Heart left ventricle (tissue), 16 donors: ENCODE measurements around the gene DHRS3. TPM values are rescaled to one million over a fixed set of nuclear protein-coding genes. Genes with fewer than 3 reads are reported as not detected.
A peak's percentile ranks its signal among the peaks of the same experiment; 100 is the strongest.

Source experiments
- ATAC-seq, 4 donors: fragments of 200-7000 bp; cut with Tn5 transposase; one replicate each; pipeline ENCODE4 v1.9.1; 2020 to 2022; ENCODE audit warnings: moderate library complexity in 4 of 4, mild to moderate bottlenecking in 3 of 4, moderate number of reproducible peaks in 1 of 4
- DNase-seq, 5 donors: peaks; one replicate each; pipeline ENCODE4 v3.0.0-alpha.2; 2020
- H3K27ac ChIP-seq, 12 donors: fragments of 200-600 bp; sonication (generic) in 4 of 12; one replicate each; pipeline versions ENCODE4 v1.5.0 to v1.8.0; 2016 to 2022; ENCODE audit warnings: mild to moderate bottlenecking in 2 of 12
- H3K27me3 ChIP-seq, 9 donors: fragments of 200-600 bp; sonication (generic) in 2 of 9; one replicate each; pipeline versions ENCODE4 v1.5.1 to v1.8.0; 2016 to 2022; ENCODE audit warnings: mild to moderate bottlenecking in 3 of 9
- H3K36me3 ChIP-seq, 9 donors: fragments of 200-600 bp; sonication (generic) in 2 of 9; one replicate each; pipeline versions ENCODE4 v1.5.0 to v1.8.0; 2018 to 2022; ENCODE audit warnings: mild to moderate bottlenecking in 2 of 9
- H3K4me1 ChIP-seq, 12 donors: fragments of 200-600 bp; sonication (generic) in 4 of 12; one replicate each; pipeline versions ENCODE4 v1.5.0 to v1.8.0; 2016 to 2022; ENCODE audit warnings: mild to moderate bottlenecking in 3 of 12
- H3K4me3 ChIP-seq, 12 donors: fragments of 200-600 bp; sonication (generic) in 4 of 12; one replicate each; pipeline versions ENCODE4 v1.5.0 to v1.8.0; 2017 to 2022; ENCODE audit warnings: mild to moderate bottlenecking in 9 of 12, moderate library complexity in 4 of 12
- H3K9me3 ChIP-seq, 12 donors: fragments of 200-600 bp; sonication (generic) in 4 of 12; one replicate each; pipeline versions ENCODE4 v1.5.0 to v1.8.0; 2016 to 2022; ENCODE audit warnings: mild to moderate bottlenecking in 1 of 12
- CTCF ChIP-seq, 12 donors: fragments of 200-600 bp; sonication (generic) in 4 of 12; IDR thresholded peaks; one replicate each; pipeline versions ENCODE4 v1.5.0 to v1.8.0; 2018 to 2022; ENCODE audit warnings: antibody characterized with exemption in 12 of 12, mild to moderate bottlenecking in 5 of 12
- POLR2A ChIP-seq, 2 donors: fragments of 450-650 bp; IDR thresholded peaks; one replicate each; pipeline ENCODE4 v1.6.1; 2017; ENCODE audit warnings: antibody characterized with exemption in 2 of 2, mild to moderate bottlenecking in 2 of 2, moderate library complexity in 2 of 2
- WGBS, 4 donors: extraction: QIAGEN DNeasy Blood & Tissue Kit in 2 of 4; methylation state at CpG; one replicate each; pipeline versions ENCODE4 v1.1.5 to v1.1.7; 2013 to 2018; 5-methylcytosine and 5-hydroxymethylcytosine counted together
- intact Hi-C, 10 donors: fragments of 100-400 bp; cut with DNase I; formaldehyde crosslinking; loops; one replicate each; pipeline versions ENCODE4 v1.11.1 to v1.14.2; 2022
- polyA plus RNA-seq, 2 donors: library from polyadenylated mRNA; stranded (reverse); fragments of 200-250 nt; gene quantifications; one replicate each; pipeline ENCODE4 v1.2.3, GENCODE V29; 2013
- total RNA-seq, 9 donors: library from RNA; depleted of rRNA in 2 of 9; stranded (reverse); fragments of >200 nt in 2 of 9; fragmentation: NEBNext Ultra II Directional in 3 of 9; extraction: Animal tissue kit (Norgen Biotek cat#: 25700) in 3 of 9; gene quantifications; one replicate each; pipeline versions ENCODE4 v1.1.0 to v1.2.4, GENCODE V29; 2016 to 2023
- donor health status: ischemic (EF 13 %, LVEDD 7.1; RV severe dilation, severe dysfunction).
- donor health status: healthy with polysubstance abuse.
- donor health status: DM: no; HTN: yes; CAD: no.
- donor health status: DM: no; HTN: no; CAD: no.
- donor health status: ischemic (EF 25% LVEDD 6.9; RV normal size, moderate dysfunction).
- donor health status: ischemic (EF 25% LVEDD 5.7; RV mildly dilated, moderate dysfunction).
- donor health status: healthy.
- donor health status: DM: yes; HTN: yes; CAD: no.
- donor health status: ischemic (EF 35%, LVEDD 5.7; RV mildly dilated, moderate dysfunction).
- donor health status: nonischemic (EF 11% LVEDD 7.7; RV severe dilation, severe dysfunction).
- donor health status: DM: yes; HTN: yes; CAD: no.
- donor health status: PGD.
- donor health status: ischemic (EF 29% LVEDD 5.4; RV normal size, mild dysfunction).
- donor health status: nonischemic (EF 23%, LVEDD 6.1; RV moderate dilation, normal function).

DHRS3 gene
- total and polyA plus RNA-seq, 11 donors: 28.6 to 102 (median 59.9) TPM

DNA sequence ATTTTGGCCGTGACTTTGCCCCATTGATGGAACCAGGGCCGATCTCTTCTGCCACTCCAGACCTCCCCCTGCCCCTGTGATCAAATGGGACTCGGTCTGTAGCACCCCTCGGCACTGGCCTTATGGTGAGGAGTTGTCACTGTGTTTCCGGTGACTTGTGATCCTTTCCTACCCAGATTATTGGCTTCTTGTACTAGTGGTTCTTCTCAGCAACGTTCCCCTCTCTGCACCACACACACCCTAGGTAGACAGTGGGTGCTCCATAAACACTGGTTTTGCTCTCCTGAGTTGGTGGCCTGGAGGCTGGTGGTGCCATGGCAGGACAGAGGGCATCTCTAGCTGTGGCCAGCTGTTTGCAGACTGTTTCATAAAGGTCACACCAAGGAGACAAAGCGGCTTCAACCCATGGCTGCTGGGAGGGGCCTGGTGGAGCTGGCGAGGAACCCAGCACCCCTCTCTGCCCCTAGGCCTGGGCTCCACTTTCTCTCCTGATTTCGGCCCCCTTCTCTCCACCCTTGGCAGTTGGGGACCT, 50.7 kb downstream of the DHRS3 start:
- H3K4me3 ChIP-seq: no peak overlapping the region
- peaks cover 0 to 26% (median 12%) of the 10 kb centered on the region in 12 donors for H3K9me3 ChIP-seq
- ATAC-seq: peak in 1 of 4 donors; percentile 7
- H3K4me1 ChIP-seq: peaks cover 3 to 23% (median 10%) of the 10 kb centered on the region in 12 donors
- peak in 2 of 5 donors; percentile 17 to 43 for DNase-seq
- peak overlapping the region in 2 of 12 donors; percentile 15 to 31 for H3K27ac ChIP-seq
- no peaks in the 10 kb centered on the region for H3K27me3 ChIP-seq
- 84 to 91% (median 88%) methylated on average over 8 to 9 of the region's 9 CpGs for WGBS, 4 donors
- H3K36me3 ChIP-seq: peaks cover 0 to 53% (median 41%) of the 10 kb centered on the region in 9 donors
- TF ChIP-seq POLR2A (IDR thresholded peaks at IDR 0.05) (no peak), CTCF (IDR thresholded peaks at IDR 0.05) (no peak)
- intact Hi-C loops: no loop called here

DNA sequence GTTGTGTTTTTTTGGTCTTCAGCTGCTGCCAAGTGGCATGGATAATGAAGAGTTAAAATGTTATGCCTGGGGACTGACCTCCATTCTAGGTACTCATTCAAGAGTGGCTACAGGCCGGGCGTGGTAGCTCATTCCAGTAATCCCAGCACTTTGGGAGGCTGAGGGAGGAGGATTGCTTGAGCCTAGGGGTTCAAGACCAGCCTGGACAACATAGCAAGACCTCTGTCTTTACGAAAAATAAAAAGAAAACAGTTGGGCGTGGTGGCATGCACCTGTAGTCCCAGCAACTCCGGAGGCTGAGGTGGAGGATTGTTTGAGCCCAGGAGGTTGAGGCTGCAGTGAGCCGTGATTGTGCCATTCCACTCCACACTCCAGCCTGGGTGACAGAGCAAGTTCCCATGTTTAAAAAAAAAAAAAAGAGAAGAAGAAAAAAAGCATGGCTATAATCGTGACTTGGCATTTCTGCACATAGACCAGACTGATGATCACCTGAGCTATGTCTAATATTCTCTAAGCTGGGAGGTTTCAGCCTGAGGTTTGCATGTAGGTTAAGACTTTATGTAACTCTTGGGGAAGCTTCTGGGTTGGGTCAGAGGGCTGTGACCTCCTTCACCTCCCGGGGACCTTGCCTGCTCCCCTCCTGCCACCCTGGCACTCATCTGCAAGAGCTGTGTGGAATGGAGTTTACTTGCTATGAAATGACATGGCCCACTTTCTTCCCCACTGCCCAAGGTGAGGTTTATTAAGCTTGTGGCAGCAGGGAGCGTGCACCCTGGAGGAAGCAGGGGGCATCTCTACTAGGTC, 51.3 kb downstream of the DHRS3 start:
- intact Hi-C loops: no loop called here
- Histone ChIP-seq H3K27ac (peak overlapping the region in 2 of 12 donors; percentile 15 to 31), H3K4me3 (no peak overlapping the region), H3K9me3 (peaks cover 0 to 26% (median 13%) of the 10 kb centered on the region in 12 donors), H3K36me3 (peaks cover 0 to 46% (median 38%) of the 10 kb centered on the region in 9 donors), H3K27me3 (no peaks in the 10 kb centered on the region), H3K4me1 (peaks cover 3 to 23% (median 10%) of the 10 kb centered on the region in 12 donors)
- peak in 2 of 5 donors; percentile 5 to 12 for DNase-seq
- TF ChIP-seq POLR2A (IDR thresholded peaks at IDR 0.05) (no peak), CTCF (IDR thresholded peaks at IDR 0.05) (no peak)
- peak in 1 of 4 donors; percentile 3 for ATAC-seq
- WGBS, 4 donors: 72 to 82% (median 77%) methylated on average over 9 of the region's 9 CpGs

DNA sequence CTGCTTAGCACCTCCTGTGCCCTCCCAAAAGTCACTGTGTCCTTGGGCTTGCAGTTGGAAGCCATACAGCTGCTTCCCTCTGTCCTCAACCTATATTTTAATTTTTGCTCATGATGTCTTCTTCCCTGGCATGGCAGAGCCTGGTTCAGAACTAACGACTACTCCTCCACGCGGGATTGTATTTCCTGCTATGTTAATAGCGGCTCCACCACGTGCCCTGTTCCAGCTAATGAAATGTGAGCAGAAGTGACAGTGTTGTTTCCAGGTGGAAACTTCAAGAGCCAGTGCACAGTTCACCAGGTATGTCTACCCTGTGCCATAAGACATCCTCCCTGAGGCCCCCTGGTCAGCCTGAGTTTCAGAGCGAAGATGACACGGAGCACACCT, 52.1 kb downstream of the DHRS3 start:
- intact Hi-C loops: no loop called here
- peaks cover 0 to 39% (median 30%) of the 10 kb centered on the region in 9 donors for H3K36me3 ChIP-seq
- peak overlapping the region in 8 of 12 donors; percentile 18 to 73 (median 58) for H3K27ac ChIP-seq
- TF ChIP-seq POLR2A (IDR thresholded peaks at IDR 0.05): no peak
- TF ChIP-seq CTCF (IDR thresholded peaks at IDR 0.05): no peak
- WGBS, 4 donors: 67 to 75% (median 71%) methylated on average over 7 of the region's 7 CpGs
- H3K27me3 ChIP-seq: no peaks in the 10 kb centered on the region
- peak in 1 of 5 donors; percentile 28 for DNase-seq
- H3K4me3 ChIP-seq: no peak overlapping the region
- H3K4me1 ChIP-seq: peaks cover 3 to 23% (median 10%) of the 10 kb centered on the region in 12 donors
- peaks cover 0 to 26% (median 13%) of the 10 kb centered on the region in 12 donors for H3K9me3 ChIP-seq
- ATAC-seq: peak in 2 of 4 donors; percentile 27 to 58
